ENCODE measurements around the gene STX16.
"Not testable (repeated sequence)": the region's sequence is repeated elsewhere in the genome, so short reads cannot be mapped to it uniquely, and the experiment has no call there.

STX16 gene

GRCh38 chr20:58637466-58638213, 13.4 kb upstream of the STX16 start:
- DNase-seq, result no peak

- DNase-seq, result no peak
Measured at GRCh38 chr20:58638467-58639181, 12.5 kb upstream of the STX16 start.

- no peak for DNase-seq
Measured at GRCh38 chr20:58639182-58640146, 11.6 kb upstream of the STX16 start.

- DNase-seq, result no peak
Measured at GRCh38 chr20:58640446-58640845, 10.6 kb upstream of the STX16 start.

- no peak for DNase-seq
Measured at GRCh38 chr20:58642441-58642840, 8.6 kb upstream of the STX16 start.

- not testable (repeated sequence) for DNase-seq
Measured at GRCh38 chr20:58642896-58643295, 8.2 kb upstream of the STX16 start.

- no peak for DNase-seq
Measured at GRCh38 chr20:58645412-58645968, 5.6 kb upstream of the STX16 start.

- DNase-seq, result no peak
Measured at GRCh38 chr20:58646257-58646656, 4.8 kb upstream of the STX16 start.

- no peak for DNase-seq
Measured at GRCh38 chr20:58646703-58647102, 4.4 kb upstream of the STX16 start.

- DNase-seq, result no peak
Measured at GRCh38 chr20:58647162-58647795, 3.8 kb upstream of the STX16 start.

GRCh38 chr20:58647796-58648501, 3.1 kb upstream of the STX16 start:
- DNase-seq, result no peak

- DNase-seq, result not testable (repeated sequence)
Measured at GRCh38 chr20:58648502-58648825, 2.6 kb upstream of the STX16 start.

GRCh38 chr20:58649288-58650180, 1.5 kb upstream of the STX16 start:
- DNase-seq, result no peak

- no peak for DNase-seq
Measured at GRCh38 chr20:58650181-58650775, 805 bp upstream of the STX16 start.

GRCh38 chr20:58651559-58651945, 469 bp downstream of the STX16 start:
- peak; percentile 53 for DNase-seq

GRCh38 chr20:58651946-58652605, 993 bp downstream of the STX16 start:
- peak; percentile 20 for DNase-seq

GRCh38 chr20:58652606-58653294, 1.7 kb downstream of the STX16 start:
- DNase-seq, result no peak

- DNase-seq, result no peak
Measured at GRCh38 chr20:58654337-58654736, 3.3 kb downstream of the STX16 start.
